Right lobe of liver (tissue), 6 donors: ENCODE results near the gene NDRG3. TPM values are rescaled to one million over a fixed set of nuclear protein-coding genes. Genes with fewer than 3 reads are reported as not detected.
"Not testable (repeated sequence)": the region's sequence is repeated elsewhere in the genome, so short reads cannot be mapped to it uniquely, and the experiment has no call there.

Experiments
- ATAC-seq, 4 donors: fragments of 200-7000 bp; cut with Tn5 transposase; one replicate each; pipeline ENCODE4 v1.9.1; 2020; ENCODE audit warnings: mild to moderate bottlenecking in 4 of 4, moderate library complexity in 4 of 4
- DNase-seq, 3 donors: peaks; one replicate each; pipeline ENCODE4 v3.0.0-alpha.2; 2020
- H3K27ac ChIP-seq, 3 donors: fragments of 200-600 bp; one replicate each; pipeline ENCODE4 v1.8.0; 2022
- H3K27me3 ChIP-seq, 2 donors: fragments of 200-600 bp; one replicate each; pipeline ENCODE4 v1.8.0; 2022
- H3K36me3 ChIP-seq, 4 donors: fragments of 200-600 bp; sonication (generic) in 1 of 4; one replicate each; pipeline versions ENCODE4 v1.5.1 to v1.8.0; 2017 to 2022; ENCODE audit warnings: control low read depth in 1 of 4
- H3K4me1 ChIP-seq, 4 donors: fragments of 200-600 bp; sonication (generic) in 1 of 4; one replicate each; pipeline versions ENCODE4 v1.5.1 to v1.8.0; 2017 to 2022; ENCODE audit warnings: control low read depth in 1 of 4
- H3K4me3 ChIP-seq, 3 donors: fragments of 200-600 bp; one replicate each; pipeline ENCODE4 v1.8.0; 2022
- H3K9me3 ChIP-seq, 4 donors: fragments of 200-600 bp; sonication (generic) in 1 of 4; one replicate each; pipeline versions ENCODE4 v1.5.1 to v1.8.0; 2017 to 2022; ENCODE audit warnings: control low read depth in 1 of 4
- CTCF ChIP-seq, 4 donors: fragments of 200-600 bp in 3 of 4; fragments of 450-650 bp in 1 of 4; IDR thresholded peaks; one replicate each; pipeline versions ENCODE4 v1.5.1 to v1.8.0; 2016 to 2022; ENCODE audit warnings: antibody characterized with exemption in 4 of 4, mild to moderate bottlenecking in 2 of 4
- POLR2A ChIP-seq: fragments of 450-650 bp; IDR thresholded peaks from one replicate; pipeline ENCODE4 v1.6.1; 2017; ENCODE audit warnings: antibody characterized with exemption, mild to moderate bottlenecking
- WGBS: methylation state at CpG from one replicate; pipeline ENCODE4 v1.1.6; 2018; ENCODE audit warnings: low coverage, low lambda C conversion rate; ENCODE audit not compliant: insufficient coverage; ENCODE audit errors: missing lambda C conversion rate; 5-methylcytosine and 5-hydroxymethylcytosine counted together
- intact Hi-C, 2 donors: fragments of 100-400 bp; cut with DNase I; formaldehyde crosslinking; loops; one replicate each; pipeline versions ENCODE4 v1.11.2 to v1.14.1; 2022
- total RNA-seq, 6 experiments: library from RNA; depleted of rRNA in 2 of 6; stranded (reverse); fragments of >200 nt in 2 of 6; fragmentation: NEBNext Ultra II Directional in 3 of 6; extraction: Animal tissue kit (Norgen Biotek cat#: 25700) in 3 of 6; gene quantifications; one replicate each; pipeline versions ENCODE4 v1.1.0 to v1.2.4, GENCODE V29; 2016 to 2023
- donor health status: DM: no; HTN: yes; CAD: no.
- donor health status: DM: no; HTN: no; CAD: no.
- donor health status: DM: no; HTN: no; CAD: no.
- donor health status: DM: no; HTN: yes; CAD: no.
- donor health status: DM: no; HTN: yes; CAD: no.

NDRG3 gene
- total RNA-seq, 6 experiments from 2014 or later = 5.2 to 8.0 (median 7.0) TPM

GRCh38 chr20:36613974-36614373 lies 131.9 kb downstream of the NDRG3 start:
- Histone ChIP-seq H3K4me1 (no peaks in the 10 kb centered on the region), H3K36me3 (peaks cover 11 to 57% (median 36%) of the 10 kb centered on the region in 4 donors), H3K9me3 (no peaks in the 10 kb centered on the region), H3K27ac (no peak overlapping the region), H3K4me3 (no peak overlapping the region), H3K27me3 (no peaks in the 10 kb centered on the region)
- ATAC-seq = peak; percentile 36 to 80 (median 40)
- DNase-seq = peak in 1 of 3 donors; percentile 49
- 60% methylated on average over 1 of the region's 3 CpGs for WGBS
- intact Hi-C loops = loop anchor here in 1 of 2 donors (10.0 kb wide), 1 partner anchor 141 kb away; no protein-coding TSS in a partner anchor
- no peak for TF ChIP-seq POLR2A
- TF ChIP-seq CTCF (IDR thresholded peaks at IDR 0.05) = no peak

GRCh38 chr20:36611625-36612024 lies 134.3 kb downstream of the NDRG3 start:
- H3K4me1 ChIP-seq = peaks cover 0 to 14% (median 6%) of the 10 kb centered on the region in 4 donors
- WGBS = 59% methylated on average over 4 of the region's 5 CpGs
- H3K4me3 ChIP-seq = no peak overlapping the region
- intact Hi-C loops = loop anchor here in 1 of 2 donors (10.0 kb wide), 1 partner anchor 143 kb away; no protein-coding TSS in a partner anchor
- no peak for TF ChIP-seq POLR2A
- TF ChIP-seq CTCF (IDR thresholded peaks at IDR 0.05) = no peak
- ATAC-seq (no peak), DNase-seq (no peak)
- no peaks in the 10 kb centered on the region for H3K9me3 ChIP-seq
- H3K27me3 ChIP-seq = no peaks in the 10 kb centered on the region
- H3K36me3 ChIP-seq = peaks cover 11 to 71% (median 44%) of the 10 kb centered on the region in 4 donors
- no peak overlapping the region for H3K27ac ChIP-seq

GRCh38 chr20:36608388-36608728 lies 137.5 kb downstream of the NDRG3 start:
- H3K4me3 ChIP-seq, intact Hi-C loops, H3K9me3 ChIP-seq, DNase-seq, H3K27me3 ChIP-seq, ATAC-seq: not testable (repeated sequence)
- peaks cover 0 to 14% (median 6%) of the 10 kb centered on the region in 4 donors for H3K4me1 ChIP-seq
- WGBS = 90% methylated on average over 6 of the region's 6 CpGs
- peak overlapping the region in 2 of 3 donors; percentile 84 to 90 for H3K27ac ChIP-seq
- peaks cover 11 to 57% (median 42%) of the 10 kb centered on the region in 4 donors for H3K36me3 ChIP-seq

GRCh38 chr20:36607586-36608387 lies 138.1 kb downstream of the NDRG3 start:
- Histone ChIP-seq H3K9me3 (no peaks in the 10 kb centered on the region), H3K36me3 (peaks cover 11 to 51% (median 38%) of the 10 kb centered on the region in 4 donors), H3K27me3 (no peaks in the 10 kb centered on the region), H3K4me1 (peaks cover 0 to 14% (median 6%) of the 10 kb centered on the region in 4 donors), H3K27ac (peak overlapping the region in 2 of 3 donors; percentile 84 to 90), H3K4me3 (peak overlapping the region; percentile 100)
- intact Hi-C loops = no loop called here
- 67% methylated on average over 7 of the region's 7 CpGs for WGBS
- TF ChIP-seq CTCF (IDR thresholded peaks at IDR 0.05) (no peak), POLR2A (peak; percentile 55)
- DNase-seq (peak in 2 of 3 donors; percentile 31 to 62), ATAC-seq (peak; percentile 6 to 58 (median 28))
